Kasumi-1 (cell line): ENCODE data around the gene IPO9.
"Not testable (repeated sequence)": the region's sequence is repeated elsewhere in the genome, so short reads cannot be mapped to it uniquely, and the experiment has no call there.

Experiments
- DNase-seq, 2 experiments: peaks; one replicate each; lab custom pipeline; 2025; lab: John Stamatoyannopoulos, UW

The IPO9 gene

GRCh38 chr1:201888282-201889089 lies 59.5 kb downstream of the IPO9 start, which contains the start of gene SHISA4:
Gene SHISA4, plus strand, starts transcription at chr1:201888898. Its CDS starts 97 bp downstream, at chr1:201888995.
- DNase-seq = no peak

DNA sequence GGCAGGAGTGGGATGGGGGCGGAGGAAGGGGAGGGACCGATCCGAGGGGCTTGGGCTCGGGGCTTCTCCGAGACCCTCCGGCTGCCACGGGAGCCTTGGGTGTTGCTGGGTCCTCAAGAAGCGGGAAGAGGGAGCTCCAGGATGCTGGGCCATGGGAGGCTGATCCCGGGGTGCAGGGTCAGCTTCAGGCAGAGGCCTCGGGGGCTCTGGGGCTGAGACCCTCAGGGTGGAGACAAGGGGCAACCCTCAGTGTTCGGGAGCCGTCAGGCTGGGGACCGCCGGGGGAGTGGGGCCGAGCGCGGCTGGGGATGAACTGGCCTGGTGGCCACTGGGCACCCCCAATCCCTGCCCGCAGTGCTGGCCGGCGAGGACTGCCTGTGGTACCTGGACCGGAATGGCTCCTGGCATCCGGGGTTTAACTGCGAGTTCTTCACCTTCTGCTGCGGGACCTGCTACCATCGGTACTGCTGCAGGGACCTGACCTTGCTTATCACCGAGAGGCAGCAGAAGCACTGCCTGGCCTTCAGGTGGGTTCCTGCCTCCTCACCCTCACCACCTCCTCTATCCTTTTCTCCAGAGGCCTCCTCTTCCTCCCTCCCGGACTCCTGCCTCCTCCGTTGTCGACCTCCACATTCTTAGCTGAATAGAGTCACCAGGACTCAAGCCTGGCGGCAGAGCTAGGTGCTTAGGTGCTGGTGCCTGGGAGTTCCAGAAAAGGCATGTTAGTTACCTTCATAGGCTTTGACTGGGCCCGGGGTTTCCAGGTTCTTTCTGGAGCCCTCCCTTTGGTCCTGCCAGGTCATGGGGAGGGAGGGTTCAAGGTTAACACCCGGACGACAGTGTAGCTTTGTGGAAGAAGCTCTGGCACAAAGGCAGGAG lies 60.4 kb downstream of the IPO9 start:
- no peak for DNase-seq

- DNase-seq = no peak
Measured at GRCh38 chr1:201890223-201890622, 61.3 kb downstream of the IPO9 start.

GRCh38 chr1:201890806-201891450 lies 62.0 kb downstream of the IPO9 start:
- no peak for DNase-seq

GRCh38 chr1:201891451-201892045 lies 62.6 kb downstream of the IPO9 start:
- no peak for DNase-seq

GRCh38 chr1:201892211-201892610 lies 63.3 kb downstream of the IPO9 start:
- no peak for DNase-seq

- DNase-seq = no peak
Measured at GRCh38 chr1:201893431-201893830, 64.5 kb downstream of the IPO9 start.

GRCh38 chr1:201894343-201895119 lies 65.6 kb downstream of the IPO9 start:
- DNase-seq = no peak

GRCh38 chr1:201895120-201895665 lies 66.2 kb downstream of the IPO9 start:
- no peak for DNase-seq

DNA sequence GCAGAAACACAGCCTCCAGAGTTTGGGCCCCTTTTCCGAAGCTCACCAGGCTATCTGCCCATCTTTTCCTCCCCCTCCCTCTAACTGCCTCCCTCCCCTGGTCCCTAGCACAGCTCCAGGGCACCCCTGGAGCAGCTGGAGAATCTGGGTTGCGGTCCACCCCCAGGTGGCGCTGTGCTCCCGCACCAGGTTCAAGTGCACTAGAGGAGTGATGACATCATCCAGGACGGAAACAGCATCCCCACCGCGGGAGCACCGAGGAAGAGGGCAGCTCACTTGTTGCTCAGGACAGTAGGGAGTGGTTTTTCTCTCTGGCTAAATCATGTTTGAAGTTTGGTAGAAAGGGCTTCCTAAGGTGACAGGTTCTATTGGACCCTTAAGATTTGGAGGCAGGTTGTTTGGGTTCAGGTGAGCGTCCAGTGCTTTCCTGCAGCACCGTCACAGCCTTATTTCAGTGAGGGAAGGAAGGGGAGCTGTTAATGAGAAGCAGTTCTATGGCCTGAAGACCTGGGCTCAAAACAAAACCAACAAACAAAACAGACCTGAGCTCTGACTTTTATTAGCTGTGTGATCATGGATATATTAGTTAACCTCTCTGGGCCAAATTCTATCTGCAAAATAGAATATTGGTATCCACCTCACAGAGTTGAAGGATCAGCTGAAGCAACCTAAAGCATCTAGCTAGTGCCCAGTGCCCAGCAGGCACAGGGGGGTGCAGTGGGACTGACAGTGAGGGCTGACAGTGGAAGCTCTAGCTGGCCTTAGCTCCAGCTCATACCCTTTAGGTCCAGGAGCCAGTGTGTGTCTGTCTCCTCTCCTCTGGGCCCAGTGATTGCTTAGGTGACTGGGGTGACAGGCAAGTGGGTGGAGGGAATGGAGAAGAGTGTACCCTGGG lies 67.2 kb downstream of the IPO9 start:
- peak; percentile 81 to 86 for DNase-seq

DNA sequence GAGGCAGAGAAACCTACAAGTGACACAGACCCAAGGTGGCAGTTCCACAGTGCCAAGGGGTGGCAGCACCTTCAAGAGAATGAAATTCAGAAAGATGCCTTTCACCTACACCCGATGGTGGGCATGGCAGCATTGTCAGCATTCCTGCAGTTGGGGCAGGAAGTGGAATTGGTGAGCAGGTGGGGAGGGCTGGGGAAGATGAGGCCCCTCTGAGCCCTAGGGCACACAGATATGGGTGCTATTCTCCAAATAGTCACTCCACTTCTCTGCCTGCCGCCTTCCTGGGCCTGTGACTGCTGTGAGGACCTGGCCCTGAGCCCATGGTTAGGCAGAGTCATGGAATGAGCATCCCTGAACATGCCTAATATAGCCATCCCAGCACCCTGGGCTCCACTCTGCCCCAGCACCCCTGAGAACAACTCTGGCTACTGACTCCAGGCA lies 68.0 kb downstream of the IPO9 start:
- DNase-seq = no peak

DNA sequence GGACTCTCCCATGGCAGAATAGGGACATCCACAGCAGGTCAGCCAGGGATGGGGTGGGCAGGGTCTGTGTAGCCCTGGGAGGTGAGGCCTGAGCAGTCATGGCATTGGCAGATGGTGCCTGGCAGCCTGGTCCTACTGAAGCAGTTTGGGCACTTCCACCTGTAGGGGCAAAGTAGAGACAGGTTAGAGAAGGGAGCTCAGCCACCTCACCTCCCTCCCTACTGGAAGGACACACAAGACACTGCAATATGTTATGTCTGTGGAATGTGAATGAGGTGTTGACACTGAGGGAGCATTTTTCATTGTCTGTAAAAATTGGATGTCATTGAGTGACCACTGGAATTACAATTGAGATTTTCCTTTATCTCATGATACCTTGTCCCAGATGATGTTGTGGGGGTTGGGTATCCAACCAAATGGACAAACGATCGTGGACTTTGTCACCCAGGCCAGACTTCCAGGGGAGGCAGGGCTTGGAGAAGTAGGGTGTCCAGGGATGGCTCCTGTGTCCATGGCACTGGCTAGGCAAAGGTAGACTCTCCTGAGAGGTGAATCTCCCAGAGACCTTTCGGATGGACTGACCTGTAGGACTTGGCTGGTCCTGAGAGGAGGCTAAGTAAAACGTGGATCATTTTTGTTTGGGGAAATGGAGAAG lies 69.4 kb downstream of the IPO9 start:
- DNase-seq = no peak

DNA sequence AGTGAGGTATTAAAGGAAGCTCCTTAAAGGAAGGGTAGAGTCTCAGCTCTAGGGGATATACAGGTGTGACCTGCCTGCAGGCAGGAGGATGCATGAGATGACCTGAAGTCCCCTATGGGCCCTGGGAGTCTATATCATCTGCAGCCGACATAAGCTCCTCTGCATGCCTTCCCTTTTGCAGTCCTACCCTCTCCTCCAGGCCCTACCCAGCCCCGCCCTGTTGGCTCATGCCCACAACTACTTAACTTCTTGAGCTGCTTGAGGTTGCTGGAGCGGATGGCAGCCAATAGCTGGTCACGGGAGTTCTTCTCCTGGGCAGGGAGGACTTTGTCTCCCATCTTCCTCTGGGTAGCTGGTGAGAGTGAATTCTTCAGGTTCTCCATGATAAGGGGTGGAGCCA lies 70.0 kb downstream of the IPO9 start:
- DNase-seq = no peak

DNA sequence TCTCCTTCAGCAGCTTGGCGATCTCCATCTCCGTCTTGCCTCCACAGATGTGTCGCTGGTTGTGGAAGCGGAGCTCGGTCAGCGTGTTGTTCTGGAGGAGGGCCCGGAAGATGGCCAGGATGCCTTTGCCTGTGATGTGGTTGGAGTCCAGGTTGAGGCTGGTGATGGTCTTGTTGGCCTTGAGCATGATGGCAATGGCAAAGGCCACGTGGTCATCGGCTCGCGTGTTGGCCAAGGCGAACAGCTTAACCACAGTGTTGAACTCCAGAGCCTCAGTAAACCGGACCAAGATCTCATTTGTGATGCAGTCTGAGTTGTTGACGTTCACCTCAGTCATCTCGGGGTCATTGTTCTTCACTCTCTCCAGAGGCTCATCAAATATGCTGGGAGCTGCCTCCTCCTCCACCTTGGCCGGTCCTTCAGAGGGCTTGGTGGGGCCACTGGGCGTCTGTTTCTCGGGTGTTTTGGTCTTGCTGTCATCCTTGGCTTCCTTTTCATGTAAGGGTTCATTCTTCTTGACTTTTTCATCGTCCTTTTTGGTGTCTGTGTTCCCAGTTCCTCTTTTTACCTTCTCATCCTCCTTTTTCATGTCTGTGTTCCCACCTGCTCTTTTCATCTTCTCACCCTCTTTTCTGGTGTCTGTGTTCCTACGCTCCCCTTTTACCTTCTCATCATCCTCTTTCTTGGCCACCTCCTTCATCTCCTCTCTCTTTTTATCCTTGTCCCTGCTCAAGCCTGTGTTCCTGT lies 70.9 kb downstream of the IPO9 start:
- no peak for DNase-seq

DNA sequence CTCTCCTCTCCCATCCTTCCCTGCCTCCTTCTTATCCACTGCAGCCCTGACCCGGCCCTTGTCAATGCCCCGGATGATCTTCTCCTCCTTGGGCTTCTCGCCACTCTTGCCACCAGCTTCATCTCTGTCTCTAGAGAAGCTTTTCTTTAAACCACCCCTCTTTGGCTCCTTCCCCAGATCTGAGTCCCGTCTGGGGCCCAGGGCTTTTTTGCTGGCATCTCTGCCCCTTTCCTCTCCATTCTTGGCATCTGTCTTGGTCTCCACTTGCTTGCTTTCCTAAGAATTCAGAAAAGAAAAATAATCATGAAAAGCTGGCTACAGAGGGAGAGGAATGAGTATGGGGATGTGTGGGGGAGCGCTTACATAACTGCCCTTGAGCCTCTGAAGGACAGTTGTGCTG lies 71.5 kb downstream of the IPO9 start:
- no peak for DNase-seq

GRCh38 chr1:201901036-201901435 lies 72.1 kb downstream of the IPO9 start:
- DNase-seq = not testable (repeated sequence)

GRCh38 chr1:201902198-201902597 lies 73.2 kb downstream of the IPO9 start:
- no peak for DNase-seq

DNA sequence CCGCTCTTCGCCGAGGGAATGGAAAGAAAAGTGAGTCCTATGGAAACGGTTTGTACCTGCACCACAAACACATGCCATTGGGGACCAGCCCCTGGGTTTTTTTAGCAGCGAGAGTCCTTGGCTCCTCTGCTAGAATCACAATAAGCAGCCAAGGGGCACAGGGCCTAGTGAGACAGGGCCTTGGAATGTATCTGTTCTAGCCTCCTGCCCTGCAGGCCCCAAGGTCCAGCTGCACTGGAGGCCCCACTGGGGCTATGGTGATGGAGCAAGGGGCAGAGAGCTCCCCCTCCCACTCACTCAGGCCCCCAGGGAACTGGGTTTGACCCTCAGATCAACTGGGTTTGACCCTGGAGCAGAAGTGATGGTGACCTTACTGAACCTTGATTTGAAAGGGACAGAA lies 74.2 kb downstream of the IPO9 start:
- DNase-seq = no peak

DNA sequence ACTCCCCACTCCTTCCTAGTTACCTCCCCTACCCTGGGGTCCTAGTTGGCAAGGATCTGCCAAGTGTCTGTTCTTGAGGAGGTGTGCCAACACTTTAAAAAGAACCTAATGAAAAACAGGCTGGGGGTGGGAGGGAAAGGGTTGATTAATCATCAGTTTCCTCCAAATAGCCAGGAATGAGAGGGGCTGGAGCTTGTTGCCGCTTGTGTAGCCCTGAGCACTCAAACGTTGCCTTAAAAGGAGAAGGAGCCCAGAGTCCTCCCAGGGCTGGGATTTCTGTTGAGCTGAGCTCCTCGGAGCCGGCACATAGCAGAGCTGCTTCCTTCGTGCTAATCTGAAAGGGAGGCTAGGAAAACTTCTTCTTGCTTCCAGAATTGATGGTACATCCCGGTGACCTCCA lies 75.6 kb downstream of the IPO9 start:
- no peak for DNase-seq
